A673 (cell line): Measurements from ENCODE around the gene KIF1A. TPM values are rescaled to one million over a fixed set of nuclear protein-coding genes. Genes with fewer than 3 reads are reported as not detected.

Experiments used
- BruUV-seq: library from RNA; stranded (reverse); fragments of 400-500 nt; replicated peaks from 2 replicates; lab custom pipeline; 2021; lab: Mats Ljungman, UMichigan
- CTCF ChIA-PET: fragments of 300-600 bp; sonication (Branson Sonifier 250); formaldehyde crosslinking; loops from one replicate; lab custom pipeline; 2022; ENCODE audit warnings: antibody characterized with exemption; lab: Charles Lee
- POLR2A ChIA-PET: fragments of 300-600 bp; sonication (Branson Sonifier 250); formaldehyde crosslinking; loops from one replicate; lab custom pipeline; 2022; ENCODE audit warnings: antibody characterized with exemption; ENCODE audit not compliant: low non-redundant PET; lab: Charles Lee
- DNase-seq: peaks from one replicate; pipeline ENCODE4 v3.0.0-alpha.2; 2015; ENCODE audit warnings: low spot score
- H3K27ac ChIP-seq: fragments of 200-600 bp; sonication (generic); 2 replicates; pipeline ENCODE4 v1.5.1; 2016; ENCODE audit warnings: mixed run types, low read depth, mild to moderate bottlenecking, mixed read lengths, antibody characterized with exemption, low read length; ENCODE audit not compliant: poor library complexity, severe bottlenecking
- H3K27me3 ChIP-seq: fragments of 200-600 bp; sonication (generic); replicated peaks from 2 replicates; pipeline ENCODE4 v1.6.1; 2017; ENCODE audit warnings: mixed run types, low read depth, mild to moderate bottlenecking, mixed read lengths, antibody characterized with exemption, low read length; ENCODE audit not compliant: insufficient read depth, poor library complexity
- H3K36me3 ChIP-seq: fragments of 200-600 bp; sonication (generic); 2 replicates; pipeline ENCODE4 v1.6.1; 2016; ENCODE audit warnings: mixed run types, mild to moderate bottlenecking, mixed read lengths, antibody characterized with exemption, low read length; ENCODE audit not compliant: insufficient read depth, poor library complexity, severe bottlenecking
- H3K4me1 ChIP-seq: fragments of 200-600 bp; sonication (generic); 2 replicates; pipeline ENCODE4 v1.6.1; 2017; ENCODE audit warnings: mixed run types, mild to moderate bottlenecking, mixed read lengths, antibody characterized with exemption, low read length; ENCODE audit not compliant: insufficient read depth, poor library complexity, severe bottlenecking
- H3K4me3 ChIP-seq: fragments of 200-600 bp; sonication (generic); 2 replicates; pipeline ENCODE4 v1.5.1; 2016; ENCODE audit warnings: low read depth, mixed run types, mild to moderate bottlenecking, mixed read lengths, low read length; ENCODE audit not compliant: poor library complexity, severe bottlenecking
- H3K9me3 ChIP-seq: fragments of 200-600 bp; sonication (generic); 2 replicates; pipeline ENCODE4 v1.6.1; 2016; ENCODE audit warnings: mixed run types, low read depth, mild to moderate bottlenecking, mixed read lengths, antibody characterized with exemption, low read length; ENCODE audit not compliant: poor library complexity, severe bottlenecking
- CTCF ChIP-seq: fragments of 300-800, 200-600 bp; sonication (generic); conservative IDR thresholded peaks from 2 replicates; pipeline ENCODE4 v1.5.1; 2017; ENCODE audit warnings: low read depth, mild to moderate bottlenecking, antibody characterized with exemption, low read length, moderate library complexity, mixed read lengths
- EZH2 ChIP-seq: fragments of 200-600 bp; sonication (generic); IDR thresholded peaks from 2 replicates; pipeline ENCODE4 v1.6.1; 2017; ENCODE audit warnings: borderline replicate concordance, low read depth, mild to moderate bottlenecking, mixed read lengths, antibody characterized with exemption, low read length; ENCODE audit not compliant: poor library complexity, severe bottlenecking
- intact Hi-C: fragments of 100-400 bp; cut with micrococcal nuclease; formaldehyde crosslinking; loops from one replicate; pipeline ENCODE4 v1.10.0; 2022; ENCODE audit not compliant: unreplicated experiment
- total RNA-seq: library from RNA; stranded (reverse); gene quantifications from 2 replicates; pipeline ENCODE4 v1.2.3, GENCODE V29; 2021

Gene KIF1A
- total RNA-seq, 1 experiment from 2014 or later: 330 TPM

DNA sequence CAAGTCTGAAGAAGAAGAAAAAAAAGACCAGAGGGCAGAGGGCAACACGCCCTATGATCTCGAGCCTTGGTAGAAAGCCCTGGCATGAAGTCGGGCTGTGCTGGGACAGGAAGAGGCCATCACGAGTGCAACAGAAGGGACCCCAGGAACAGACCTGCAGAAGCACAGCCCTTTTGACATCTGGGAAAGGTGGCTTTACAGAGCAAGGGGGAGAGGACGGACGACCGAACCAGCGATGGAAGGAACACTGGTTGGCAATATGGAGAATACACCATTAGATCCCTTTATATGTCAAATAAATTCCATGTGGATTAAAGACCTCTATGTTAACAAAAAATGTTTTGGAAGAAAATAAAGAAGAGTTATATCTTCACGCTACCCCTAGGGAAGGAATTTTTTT, 10.7 kb downstream of the KIF1A start:
- H3K4me3 ChIP-seq: no peak overlapping the region
- ChIA-PET CTCF (no interaction called here), POLR2A (no interaction called here)
- peaks cover 12% of the 10 kb centered on the region for H3K9me3 ChIP-seq
- TF ChIP-seq CTCF: no peak
- no peak for TF ChIP-seq EZH2
- no peak overlapping the region for H3K27ac ChIP-seq
- intact Hi-C loops: no loop called here
- H3K4me1 ChIP-seq: no peaks in the 10 kb centered on the region
- H3K36me3 ChIP-seq: peaks cover 25% of the 10 kb centered on the region
- BruUV-seq: no TSS peak
- H3K27me3 ChIP-seq: no peaks in the 10 kb centered on the region
- DNase-seq: no peak

GRCh38 chr2:240806459-240806858, 13.6 kb downstream of the KIF1A start:
- TF ChIP-seq EZH2: no peak
- no peak for TF ChIP-seq CTCF
- H3K27ac ChIP-seq: no peak overlapping the region
- no TSS peak for BruUV-seq
- peaks cover 18% of the 10 kb centered on the region for H3K36me3 ChIP-seq
- ChIA-PET POLR2A (no interaction called here), CTCF (no interaction called here)
- peaks cover 4% of the 10 kb centered on the region for H3K9me3 ChIP-seq
- no peaks in the 10 kb centered on the region for H3K4me1 ChIP-seq
- intact Hi-C loops: no loop called here
- no peaks in the 10 kb centered on the region for H3K27me3 ChIP-seq
- DNase-seq: no peak
- H3K4me3 ChIP-seq: no peak overlapping the region

- BruUV-seq: no TSS peak
- Histone ChIP-seq H3K4me1 (no peaks in the 10 kb centered on the region), H3K9me3 (peaks cover 6% of the 10 kb centered on the region), H3K4me3 (no peak overlapping the region), H3K27me3 (no peaks in the 10 kb centered on the region), H3K36me3 (peaks cover 20% of the 10 kb centered on the region), H3K27ac (no peak overlapping the region)
- no peak for TF ChIP-seq CTCF
- no peak for TF ChIP-seq EZH2
- ChIA-PET CTCF (no interaction called here), POLR2A (no interaction called here)
- intact Hi-C loops: no loop called here
- DNase-seq: no peak
Observed at GRCh38 chr2:240806006-240806405, 14.0 kb downstream of the KIF1A start.
